Caco-2 (cell line): ENCODE results near the gene TLNRD1. TPM values are rescaled to one million over a fixed set of nuclear protein-coding genes. Genes with fewer than 3 reads are reported as not detected.

ENCODE experiments used
- BruUV-seq: library from RNA; stranded (reverse); fragments of 400-500 nt; replicated peaks from 2 replicates; lab custom pipeline; 2021; lab: Mats Ljungman, UMichigan
- CTCF ChIA-PET: fragments of 300-600 bp; sonication (Branson Sonifier 250); formaldehyde crosslinking; loops from one replicate; lab custom pipeline; 2022; ENCODE audit warnings: antibody characterized with exemption; lab: Charles Lee
- POLR2A ChIA-PET: fragments of 300-600 bp; sonication (Branson Sonifier 250); formaldehyde crosslinking; loops from one replicate; lab custom pipeline; 2022; ENCODE audit warnings: antibody characterized with exemption; lab: Charles Lee
- DNase-seq, 2 experiments: peaks; one replicate each; pipeline versions ENCODE4 v3.0.0 to v3.0.0-alpha.2; 2020 to 2022
- H3K27me3 ChIP-seq: replicated peaks from 2 replicates; pipeline ENCODE4 v1.6.0; 2011; ENCODE audit warnings: low read length; ENCODE audit not compliant: control insufficient read depth, insufficient read depth
- H3K36me3 ChIP-seq: 2 replicates; pipeline ENCODE4 v1.5.1; 2011; ENCODE audit warnings: low read length; ENCODE audit not compliant: control insufficient read depth, insufficient read depth
- H3K4me1 ChIP-seq: fragments of 250-450 bp; sonication (Bioruptor Pico); 2 replicates; pipeline ENCODE4 v1.5.1; 2020; ENCODE audit warnings: mild to moderate bottlenecking
- H3K4me3 ChIP-seq: 2 replicates; pipeline ENCODE4 v1.5.1; 2011; ENCODE audit warnings: low read depth, mild to moderate bottlenecking, control low read depth, low read length
- H3K9me3 ChIP-seq: fragments of 250-450 bp; sonication (Bioruptor Pico); 2 replicates; pipeline ENCODE4 v1.5.1; 2020; ENCODE audit warnings: mild to moderate bottlenecking, moderate library complexity
- H3K27ac Mint-ChIP-seq: one replicate; pipeline ENCODE4 v1.8.0; 2022; ENCODE audit warnings: mixed read lengths; ENCODE audit not compliant: unreplicated experiment
- H3K27me3 Mint-ChIP-seq: one replicate; pipeline ENCODE4 v1.8.0; 2022; ENCODE audit warnings: mixed read lengths; ENCODE audit not compliant: insufficient read depth, unreplicated experiment
- H3K36me3 Mint-ChIP-seq: one replicate; pipeline ENCODE4 v1.8.0; 2022; ENCODE audit warnings: mild to moderate bottlenecking, mixed read lengths; ENCODE audit not compliant: insufficient read depth, unreplicated experiment
- H3K4me1 Mint-ChIP-seq: one replicate; pipeline ENCODE4 v1.8.0; 2022; ENCODE audit warnings: low read depth, mixed read lengths; ENCODE audit not compliant: unreplicated experiment
- H3K4me3 Mint-ChIP-seq: one replicate; pipeline ENCODE4 v1.8.0; 2022; ENCODE audit warnings: mild to moderate bottlenecking, moderate library complexity, mixed read lengths; ENCODE audit not compliant: unreplicated experiment
- H3K9me3 Mint-ChIP-seq: one replicate; pipeline ENCODE4 v1.8.0; 2022; ENCODE audit warnings: mixed read lengths; ENCODE audit not compliant: unreplicated experiment
- CTCF ChIP-seq, 2 experiments: fragments of 200-600 bp in 1 of 2; IDR thresholded peaks; 1 replicate in 1 of 2; 2 replicates in 1 of 2; pipeline versions ENCODE4 v1.5.1 to v1.8.0; 2011 to 2022; ENCODE audit warnings: antibody characterized with exemption in 1 of 2, control low read depth in 1 of 2, inconsistent platforms in 1 of 2, low read depth in 1 of 2, low read length in 1 of 2, mild to moderate bottlenecking in 1 of 2, moderate library complexity in 1 of 2; ENCODE audit not compliant: insufficient read depth in 1 of 2, severe bottlenecking in 1 of 2, unreplicated experiment in 1 of 2
- intact Hi-C: fragments of 100-400 bp; cut with micrococcal nuclease; formaldehyde crosslinking; loops from one replicate; pipeline ENCODE4 v1.10.0; 2022; ENCODE audit not compliant: unreplicated experiment
- total RNA-seq: library from RNA; stranded (reverse); gene quantifications from 2 replicates; pipeline ENCODE4 v1.2.3, GENCODE V29; 2022

Gene TLNRD1
- total RNA-seq, 1 experiment from 2014 or later: 13.7 TPM

- H3K4me1 ChIP-seq: no peaks in the 10 kb centered on the region; the same call in 1 of the 2 replicates
- intact Hi-C loops: loop anchor here (1.0 kb wide), 1 partner anchor 11 kb away; the partner anchor contains the start of gene MESD
- Mint-ChIP-seq H3K27ac (peak overlapping the region; percentile 82), H3K36me3 (no peaks in the 10 kb centered on the region), H3K27me3 (no peaks in the 10 kb centered on the region), H3K9me3 (no peaks in the 10 kb centered on the region), H3K4me3 (peak overlapping the region; percentile 90), H3K4me1 (no peaks in the 10 kb centered on the region)
- peak overlapping the region; percentile 78 for H3K4me3 ChIP-seq
- H3K9me3 ChIP-seq: no peaks in the 10 kb centered on the region
- no peak for DNase-seq
- BruUV-seq: no TSS peak
- TF ChIP-seq CTCF (IDR thresholded peaks at IDR 0.05; ENCODE audit: insufficient read depth in 1 of 2, low read depth in 1 of 2, low read length in 1 of 2, severe bottlenecking in 1 of 2, unreplicated experiment in 1 of 2): no peak
- H3K27me3 ChIP-seq: no peaks in the 10 kb centered on the region
- CTCF ChIA-PET: no interaction called here
- no peaks in the 10 kb centered on the region for H3K36me3 ChIP-seq
- POLR2A ChIA-PET: interaction anchor here (0.6 to 0.8 kb wide), 6 partner anchors 33 to 1849 kb away, joined by 3 to 11 read pairs (median 5); no protein-coding TSS in a partner anchor
Measured at GRCh38 chr15:81000144-81000623, 539 bp upstream of the TLNRD1 start.

- TF ChIP-seq CTCF (IDR thresholded peaks at IDR 0.05; ENCODE audit: insufficient read depth in 1 of 2, low read depth in 1 of 2, low read length in 1 of 2, severe bottlenecking in 1 of 2, unreplicated experiment in 1 of 2): no peak
- Mint-ChIP-seq H3K4me1 (no peaks in the 10 kb centered on the region), H3K27me3 (no peaks in the 10 kb centered on the region), H3K9me3 (no peaks in the 10 kb centered on the region), H3K36me3 (no peaks in the 10 kb centered on the region), H3K4me3 (peak overlapping the region; percentile 90), H3K27ac (no peak overlapping the region)
- no peaks in the 10 kb centered on the region for H3K9me3 ChIP-seq
- peak; percentile 37 to 59 for DNase-seq
- CTCF ChIA-PET: no interaction called here
- no peaks in the 10 kb centered on the region for H3K27me3 ChIP-seq
- no TSS peak for BruUV-seq
- intact Hi-C loops: no loop called here
- peak overlapping the region; percentile 78 for H3K4me3 ChIP-seq
- no peaks in the 10 kb centered on the region for H3K36me3 ChIP-seq
- POLR2A ChIA-PET: no interaction called here
- no peaks in the 10 kb centered on the region; the same call in 1 of the 2 replicates for H3K4me1 ChIP-seq
Measured at GRCh38 chr15:81001152-81002008, 657 bp downstream of the TLNRD1 start.

- Histone ChIP-seq H3K36me3 (no peaks in the 10 kb centered on the region), H3K4me1 (no peaks in the 10 kb centered on the region; the same call in 1 of the 2 replicates), H3K4me3 (peak overlapping the region; percentile 78), H3K27me3 (no peaks in the 10 kb centered on the region), H3K9me3 (no peaks in the 10 kb centered on the region)
- no peak for TF ChIP-seq CTCF (IDR thresholded peaks at IDR 0.05; ENCODE audit: insufficient read depth in 1 of 2, low read depth in 1 of 2, low read length in 1 of 2, severe bottlenecking in 1 of 2, unreplicated experiment in 1 of 2)
- no peaks in the 10 kb centered on the region for H3K36me3 Mint-ChIP-seq
- intact Hi-C loops: no loop called here
- ChIA-PET POLR2A (no interaction called here), CTCF (no interaction called here)
- no peaks in the 10 kb centered on the region for H3K27me3 Mint-ChIP-seq
- H3K27ac Mint-ChIP-seq: no peak overlapping the region
- peak in 1 of 2 experiments; percentile 5 for DNase-seq
- no peaks in the 10 kb centered on the region for H3K4me1 Mint-ChIP-seq
- no TSS peak for BruUV-seq
- H3K4me3 Mint-ChIP-seq: peak overlapping the region; percentile 90
- H3K9me3 Mint-ChIP-seq: no peaks in the 10 kb centered on the region
Measured at GRCh38 chr15:81002009-81002330, 1.2 kb downstream of the TLNRD1 start.
